SIG-M5 (cell line): Measurements from ENCODE around the gene YWHAQ.
"Not testable (repeated sequence)": the region's sequence is repeated elsewhere in the genome, so short reads cannot be mapped to it uniquely, and the experiment has no call there.

Experiments used
- DNase-seq: peaks from one replicate; lab custom pipeline; 2025; lab: John Stamatoyannopoulos, UW

The YWHAQ gene

GRCh38 chr2:9552219-9553178, 78.3 kb downstream of the YWHAQ start:
- peak; percentile 77 for DNase-seq

- not testable (repeated sequence) for DNase-seq
Observed at GRCh38 chr2:9550859-9551391, 79.9 kb downstream of the YWHAQ start.

- DNase-seq: no peak
Observed at GRCh38 chr2:9549420-9549819, 81.4 kb downstream of the YWHAQ start.

GRCh38 chr2:9548506-9548905, 82.3 kb downstream of the YWHAQ start:
- DNase-seq: no peak

- no peak for DNase-seq
Observed at GRCh38 chr2:9547262-9547991, 83.4 kb downstream of the YWHAQ start.

- DNase-seq: no peak
Observed at GRCh38 chr2:9545502-9545901, 85.3 kb downstream of the YWHAQ start.

- DNase-seq: no peak
Observed at GRCh38 chr2:9543557-9543956, 87.2 kb downstream of the YWHAQ start.

- no peak for DNase-seq
Observed at GRCh38 chr2:9539531-9539930, 91.3 kb downstream of the YWHAQ start.

- peak; percentile 88 for DNase-seq
Observed at GRCh38 chr2:9538000-9538507, 92.7 kb downstream of the YWHAQ start.

- DNase-seq: no peak
Observed at GRCh38 chr2:9536504-9536903, 94.3 kb downstream of the YWHAQ start.

- DNase-seq: no peak
Observed at GRCh38 chr2:9535177-9535576, 95.6 kb downstream of the YWHAQ start.
